GM12801 (cell line): ENCODE results near the gene LRRC32.

Experiments
- TF ChIP-seq, protein P1 (sequence below): IDR thresholded peaks from one replicate; pipeline ENCODE4 v1.5.1; 2011; ENCODE audit warnings: control low read depth; ENCODE audit not compliant: insufficient read length; ENCODE audit errors: extremely low read depth

The LRRC32 gene

GRCh38 chr11:76632492-76632891 lies 38.1 kb downstream of the LRRC32 start:
- TF ChIP-seq, protein P1, sequence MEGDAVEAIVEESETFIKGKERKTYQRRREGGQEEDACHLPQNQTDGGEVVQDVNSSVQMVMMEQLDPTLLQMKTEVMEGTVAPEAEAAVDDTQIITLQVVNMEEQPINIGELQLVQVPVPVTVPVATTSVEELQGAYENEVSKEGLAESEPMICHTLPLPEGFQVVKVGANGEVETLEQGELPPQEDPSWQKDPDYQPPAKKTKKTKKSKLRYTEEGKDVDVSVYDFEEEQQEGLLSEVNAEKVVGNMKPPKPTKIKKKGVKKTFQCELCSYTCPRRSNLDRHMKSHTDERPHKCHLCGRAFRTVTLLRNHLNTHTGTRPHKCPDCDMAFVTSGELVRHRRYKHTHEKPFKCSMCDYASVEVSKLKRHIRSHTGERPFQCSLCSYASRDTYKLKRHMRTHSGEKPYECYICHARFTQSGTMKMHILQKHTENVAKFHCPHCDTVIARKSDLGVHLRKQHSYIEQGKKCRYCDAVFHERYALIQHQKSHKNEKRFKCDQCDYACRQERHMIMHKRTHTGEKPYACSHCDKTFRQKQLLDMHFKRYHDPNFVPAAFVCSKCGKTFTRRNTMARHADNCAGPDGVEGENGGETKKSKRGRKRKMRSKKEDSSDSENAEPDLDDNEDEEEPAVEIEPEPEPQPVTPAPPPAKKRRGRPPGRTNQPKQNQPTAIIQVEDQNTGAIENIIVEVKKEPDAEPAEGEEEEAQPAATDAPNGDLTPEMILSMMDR, result no peak

DNA sequence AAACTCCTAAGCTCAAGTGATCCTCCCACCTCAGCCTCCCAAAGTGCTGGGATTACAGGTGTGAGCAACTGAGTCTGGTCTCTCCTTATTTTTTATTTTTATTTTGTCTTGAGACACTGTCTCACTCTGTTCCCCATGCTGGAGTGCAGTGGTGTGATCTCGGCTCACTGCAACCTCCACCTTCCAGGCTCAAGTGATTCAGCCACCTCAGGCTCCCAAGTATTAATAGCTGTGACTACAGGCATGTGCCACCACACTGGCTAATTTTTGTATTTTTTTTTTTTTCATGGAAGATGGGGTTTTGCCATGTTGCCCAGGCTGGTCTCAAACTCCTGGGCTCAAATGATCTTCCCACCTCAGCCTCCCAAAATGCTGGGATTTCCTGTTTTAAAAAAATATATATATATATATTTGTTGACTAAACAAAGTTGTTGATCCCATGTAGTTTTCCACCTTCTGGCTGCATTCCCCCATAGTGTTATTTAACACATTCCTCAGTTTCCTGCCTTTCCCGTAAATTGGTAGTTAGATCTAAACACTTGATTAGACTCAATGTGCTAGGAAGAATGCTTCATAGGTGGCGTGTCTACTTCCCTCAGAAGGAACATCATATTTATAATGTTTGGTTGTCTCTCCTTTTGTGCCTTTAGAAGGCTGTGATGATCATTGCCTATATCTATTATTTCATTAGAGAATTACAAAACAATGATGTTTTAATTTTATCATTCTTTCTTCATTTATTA lies 38.8 kb downstream of the LRRC32 start:
- TF ChIP-seq, protein P1, result no peak

GRCh38 chr11:76630600-76631281 lies 39.8 kb downstream of the LRRC32 start:
- TF ChIP-seq, protein P1, result no peak

DNA sequence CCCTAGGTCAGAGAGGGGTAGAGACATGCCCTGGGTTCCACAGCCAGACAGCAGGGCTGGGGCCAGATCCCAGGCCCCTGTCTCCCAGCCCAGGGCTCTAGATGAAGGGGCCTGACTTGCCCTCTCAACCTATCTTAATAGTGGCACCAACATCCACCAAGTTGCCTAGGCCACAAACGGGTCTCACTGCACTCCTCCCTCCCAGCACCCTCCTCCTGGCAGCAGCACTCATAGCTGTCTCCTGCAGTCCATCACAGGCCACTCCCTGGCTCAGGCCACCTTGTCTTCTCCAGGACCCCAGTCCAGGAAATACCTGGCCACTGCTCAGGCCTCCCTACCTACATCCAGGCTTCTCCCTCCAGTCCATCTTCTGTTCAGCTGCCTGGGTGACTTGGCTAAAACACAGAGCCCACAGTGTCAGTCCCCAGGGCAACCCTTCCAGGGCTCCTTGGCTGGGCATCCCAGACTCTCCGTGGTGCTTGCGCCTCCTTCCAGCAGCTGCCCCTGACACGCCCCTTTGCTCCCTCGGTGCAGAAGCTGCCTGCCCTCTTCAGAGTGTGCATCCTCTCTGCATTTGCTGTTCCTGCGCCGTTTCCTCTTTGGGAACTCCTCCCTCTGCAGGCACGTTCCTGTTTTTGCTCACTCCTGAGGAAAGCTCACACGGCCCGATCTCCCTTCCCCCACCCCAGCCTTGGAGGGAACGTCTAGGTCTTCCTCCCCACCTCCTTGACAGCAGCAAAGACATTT lies 40.5 kb downstream of the LRRC32 start:
- TF ChIP-seq, protein P1, result no peak

DNA sequence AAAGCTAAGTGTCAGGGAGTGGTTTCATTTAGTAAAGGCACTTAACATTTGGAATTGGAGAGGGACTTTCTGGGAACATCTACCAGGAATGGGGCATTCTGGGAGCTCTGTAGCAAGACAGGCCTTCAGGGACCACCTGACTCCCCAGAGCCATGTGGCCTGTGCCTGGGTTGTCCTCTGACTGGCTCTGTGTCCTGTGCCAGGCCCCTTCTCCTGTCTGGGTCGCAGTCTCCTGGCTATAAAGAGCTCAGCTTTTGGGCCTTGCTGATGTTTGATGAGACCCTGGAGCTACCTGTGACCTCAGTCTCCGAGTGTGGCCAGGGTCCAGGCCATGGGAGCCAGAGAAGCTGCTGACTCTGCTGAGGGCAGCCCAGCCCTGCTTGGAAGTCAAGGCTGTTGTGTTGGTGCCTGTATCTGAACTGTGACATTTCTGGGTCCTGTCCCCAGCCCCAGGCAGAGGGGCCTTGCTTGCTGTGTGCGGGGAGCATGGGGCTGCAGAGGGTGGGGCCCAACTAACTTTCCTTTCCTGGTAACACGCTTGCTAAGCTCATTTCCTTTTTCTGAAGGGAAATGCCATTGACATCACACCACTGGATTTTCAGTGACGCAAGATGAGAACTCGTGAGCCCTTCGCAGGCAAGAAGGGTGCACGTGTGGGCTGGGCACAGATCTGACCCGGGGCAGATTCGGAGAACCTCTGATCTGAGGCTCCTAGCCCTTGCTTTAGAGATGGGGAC lies 41.3 kb downstream of the LRRC32 start:
- TF ChIP-seq, protein P1, result no peak

DNA sequence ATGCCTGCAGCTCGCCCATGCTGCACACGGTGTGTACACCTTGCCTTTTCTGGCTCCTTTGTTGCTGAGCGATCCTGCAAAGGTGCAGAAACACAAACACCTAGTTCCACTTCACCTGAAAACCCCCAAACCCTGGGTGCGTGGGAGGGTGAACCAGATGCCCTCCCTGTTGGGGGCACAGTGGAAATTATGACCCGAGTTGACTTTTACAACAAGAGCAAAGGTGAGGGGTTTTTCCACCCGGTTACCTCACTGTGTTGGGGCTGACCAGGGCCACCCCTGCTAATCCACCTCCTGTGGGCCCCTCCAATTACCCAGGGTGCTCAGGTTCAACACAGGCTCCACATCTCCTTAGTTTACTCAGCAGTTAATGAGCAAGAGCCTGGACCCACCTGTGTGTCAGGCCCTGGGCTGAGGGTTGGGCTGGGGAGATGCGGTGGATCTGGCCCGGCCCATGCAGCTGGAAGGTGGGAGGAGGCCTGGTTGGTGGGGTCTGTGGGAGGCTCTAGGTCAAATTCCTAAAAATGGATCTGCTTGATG lies 42.1 kb downstream of the LRRC32 start:
- TF ChIP-seq, protein P1, result no peak
